Epithelial cell of esophagus (primary cell): ENCODE results near the gene ZNF793.
A peak's percentile ranks its signal among the peaks of the same experiment; 100 is the strongest.

Experiments
- DNase-seq: peaks from one replicate; pipeline ENCODE4 v3.0.0; 2010; ENCODE audit warnings: low read depth
- H3K4me3 ChIP-seq: 2 replicates; pipeline ENCODE4 v1.5.1; 2011; ENCODE audit warnings: mild to moderate bottlenecking, low read length, control low read depth
- TF ChIP-seq, protein P1 (sequence below): IDR thresholded peaks from 2 replicates; pipeline ENCODE4 v1.5.1; 2011; ENCODE audit warnings: low read depth, mild to moderate bottlenecking, low read length, control low read depth, inconsistent platforms; ENCODE audit not compliant: insufficient read depth; ENCODE audit errors: missing control alignments

The ZNF793 gene

DNA sequence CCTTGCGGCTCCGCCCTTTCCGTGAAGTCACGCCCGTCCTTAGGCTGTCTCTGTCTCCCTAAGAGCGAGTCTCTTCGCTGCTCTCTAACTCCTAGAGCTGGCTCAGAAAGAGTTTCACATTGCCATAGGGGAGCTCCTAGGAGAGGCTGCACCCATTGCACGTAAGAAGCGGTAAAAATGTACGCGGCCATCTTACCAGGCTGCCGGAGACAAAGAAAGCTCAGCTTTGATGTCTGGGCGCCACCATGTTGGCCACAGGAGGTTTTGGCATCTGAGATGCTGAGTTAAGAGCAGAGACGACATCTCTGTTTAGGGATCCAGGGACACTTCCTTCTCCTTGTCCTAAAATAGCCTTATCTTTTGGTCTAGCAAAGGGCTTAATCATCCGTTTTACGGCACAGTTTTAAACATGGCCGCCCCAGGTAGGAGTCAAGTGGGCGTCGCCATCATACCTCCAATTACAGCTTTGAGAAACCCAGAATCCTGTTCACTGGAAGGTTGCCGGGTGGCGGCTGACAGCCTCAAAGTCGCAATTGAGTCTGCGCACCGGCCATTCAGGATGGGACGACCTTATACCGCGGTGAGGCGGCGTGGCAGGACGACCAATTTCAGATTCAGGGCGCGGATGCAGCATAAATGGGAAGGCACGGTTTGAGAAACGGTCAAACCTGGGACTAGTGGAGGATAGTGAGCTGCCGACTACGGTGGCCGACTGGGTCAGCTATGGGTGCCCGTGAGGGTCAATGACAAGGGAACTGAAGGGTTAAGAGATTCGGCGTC is at the start of gene ZNF793:
TSS of gene ZNF793 (plus strand) at position 553 of the 780 bp plus-strand sequence. CDS start 16,501 bp downstream, outside the sequence.
- peak within 1 kb of the TSS; percentile 84 for H3K4me3 ChIP-seq
- TF ChIP-seq, protein P1, sequence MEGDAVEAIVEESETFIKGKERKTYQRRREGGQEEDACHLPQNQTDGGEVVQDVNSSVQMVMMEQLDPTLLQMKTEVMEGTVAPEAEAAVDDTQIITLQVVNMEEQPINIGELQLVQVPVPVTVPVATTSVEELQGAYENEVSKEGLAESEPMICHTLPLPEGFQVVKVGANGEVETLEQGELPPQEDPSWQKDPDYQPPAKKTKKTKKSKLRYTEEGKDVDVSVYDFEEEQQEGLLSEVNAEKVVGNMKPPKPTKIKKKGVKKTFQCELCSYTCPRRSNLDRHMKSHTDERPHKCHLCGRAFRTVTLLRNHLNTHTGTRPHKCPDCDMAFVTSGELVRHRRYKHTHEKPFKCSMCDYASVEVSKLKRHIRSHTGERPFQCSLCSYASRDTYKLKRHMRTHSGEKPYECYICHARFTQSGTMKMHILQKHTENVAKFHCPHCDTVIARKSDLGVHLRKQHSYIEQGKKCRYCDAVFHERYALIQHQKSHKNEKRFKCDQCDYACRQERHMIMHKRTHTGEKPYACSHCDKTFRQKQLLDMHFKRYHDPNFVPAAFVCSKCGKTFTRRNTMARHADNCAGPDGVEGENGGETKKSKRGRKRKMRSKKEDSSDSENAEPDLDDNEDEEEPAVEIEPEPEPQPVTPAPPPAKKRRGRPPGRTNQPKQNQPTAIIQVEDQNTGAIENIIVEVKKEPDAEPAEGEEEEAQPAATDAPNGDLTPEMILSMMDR, result no peak
- peak; percentile 90 for DNase-seq

DNA sequence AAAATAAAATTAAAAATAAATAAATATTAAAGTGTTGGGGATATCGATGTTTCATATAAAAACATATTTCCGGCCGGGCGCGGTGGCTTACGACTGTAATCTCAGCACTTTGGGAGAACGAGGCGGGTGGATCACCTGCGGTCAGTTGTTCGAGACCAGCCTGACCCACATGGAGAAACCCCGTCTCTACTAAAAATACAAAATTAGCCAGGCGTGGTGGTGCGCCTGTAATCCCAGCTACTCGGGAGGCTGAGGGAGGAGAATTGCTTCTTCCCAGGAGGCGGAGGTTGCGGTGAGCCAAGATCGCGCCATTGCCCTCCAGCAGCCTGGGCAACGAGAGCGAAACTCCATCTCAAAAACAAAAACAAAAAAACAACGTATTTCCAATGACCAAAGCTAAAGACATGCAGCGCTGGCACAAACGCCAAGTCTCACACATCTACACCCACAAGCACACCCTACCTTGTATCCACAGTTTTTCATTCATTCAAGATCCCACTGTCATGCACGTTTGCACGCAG is 40.4 kb upstream of the ZNF793 start:
- peak overlapping the region; percentile 58 for H3K4me3 ChIP-seq
- TF ChIP-seq, protein P1, result no peak
- DNase-seq, result no peak

DNA sequence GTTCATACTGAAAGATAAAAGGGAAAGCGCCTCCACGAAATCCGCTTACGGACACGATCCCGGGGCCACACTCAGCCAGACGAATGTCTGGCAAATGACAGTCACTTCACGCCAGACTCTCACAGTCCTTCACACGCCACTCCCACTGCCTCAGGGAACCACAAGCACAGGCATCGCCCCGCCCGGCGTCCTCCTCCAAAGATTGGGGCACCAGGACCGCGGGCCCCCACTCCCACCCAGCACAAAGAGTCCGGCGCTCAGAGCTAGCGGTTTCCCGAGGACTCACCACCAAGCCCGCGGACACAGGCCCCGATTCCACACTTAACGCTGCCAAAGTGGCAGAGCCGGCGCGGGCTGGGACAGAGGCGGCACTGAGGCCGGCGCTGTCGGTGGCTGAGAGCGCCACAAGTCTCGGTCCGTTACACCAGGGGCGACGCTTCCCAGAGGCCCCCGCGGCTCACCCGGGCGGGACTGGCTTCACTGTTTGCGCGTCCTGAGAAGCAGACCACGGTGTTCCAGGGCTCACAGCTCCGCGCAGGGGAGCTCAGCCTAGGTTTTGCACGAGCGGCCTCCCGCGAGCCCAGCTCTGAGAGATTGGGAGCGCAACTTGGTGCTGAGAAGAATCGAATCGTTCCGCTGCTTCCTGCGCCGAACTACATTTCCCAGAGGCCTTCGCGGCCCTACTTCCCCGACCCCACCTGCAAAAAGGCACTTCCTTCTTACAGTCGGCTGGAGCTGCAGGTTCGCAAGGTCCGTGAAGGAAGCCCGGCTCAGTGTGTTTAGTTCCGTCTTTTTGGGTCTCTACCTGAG is 39.7 kb upstream of the ZNF793 start, which contains the start of gene ZNF569:
TSS of gene ZNF569 (minus strand) at position 647 of the 810 bp plus-strand sequence. CDS start 22,523 bp downstream, outside the sequence.
- peak; percentile 96 for DNase-seq
- TF ChIP-seq, protein P1, result no peak
- H3K4me3 ChIP-seq, result peak within 1 kb of the TSS; percentile 90

DNA sequence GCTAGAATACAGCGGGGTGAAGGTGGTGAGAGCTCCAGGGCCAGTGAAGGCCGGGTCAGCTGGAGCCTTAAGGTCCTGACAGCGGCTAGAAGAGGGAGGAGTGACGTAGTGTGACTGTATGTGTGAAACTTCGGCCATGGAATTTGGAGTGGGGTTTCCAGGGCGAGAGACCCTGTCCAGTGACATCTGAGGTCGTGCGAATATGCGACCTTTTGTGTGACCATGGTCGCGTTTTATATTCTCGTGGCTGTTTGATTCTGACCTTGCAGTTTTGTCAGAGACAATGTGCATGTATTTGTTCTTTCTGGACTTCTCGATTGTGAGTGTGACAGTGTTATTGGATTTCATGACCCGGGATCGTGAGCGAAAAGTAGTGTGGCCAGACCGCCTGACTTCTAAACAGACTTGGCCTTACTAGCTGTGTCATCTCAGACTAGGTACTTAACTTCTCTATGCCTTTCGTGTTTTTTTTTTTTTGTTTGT is 39.1 kb upstream of the ZNF793 start:
- no peak for DNase-seq
- TF ChIP-seq, protein P1, result no peak
- peak overlapping the region; percentile 58 for H3K4me3 ChIP-seq

DNA sequence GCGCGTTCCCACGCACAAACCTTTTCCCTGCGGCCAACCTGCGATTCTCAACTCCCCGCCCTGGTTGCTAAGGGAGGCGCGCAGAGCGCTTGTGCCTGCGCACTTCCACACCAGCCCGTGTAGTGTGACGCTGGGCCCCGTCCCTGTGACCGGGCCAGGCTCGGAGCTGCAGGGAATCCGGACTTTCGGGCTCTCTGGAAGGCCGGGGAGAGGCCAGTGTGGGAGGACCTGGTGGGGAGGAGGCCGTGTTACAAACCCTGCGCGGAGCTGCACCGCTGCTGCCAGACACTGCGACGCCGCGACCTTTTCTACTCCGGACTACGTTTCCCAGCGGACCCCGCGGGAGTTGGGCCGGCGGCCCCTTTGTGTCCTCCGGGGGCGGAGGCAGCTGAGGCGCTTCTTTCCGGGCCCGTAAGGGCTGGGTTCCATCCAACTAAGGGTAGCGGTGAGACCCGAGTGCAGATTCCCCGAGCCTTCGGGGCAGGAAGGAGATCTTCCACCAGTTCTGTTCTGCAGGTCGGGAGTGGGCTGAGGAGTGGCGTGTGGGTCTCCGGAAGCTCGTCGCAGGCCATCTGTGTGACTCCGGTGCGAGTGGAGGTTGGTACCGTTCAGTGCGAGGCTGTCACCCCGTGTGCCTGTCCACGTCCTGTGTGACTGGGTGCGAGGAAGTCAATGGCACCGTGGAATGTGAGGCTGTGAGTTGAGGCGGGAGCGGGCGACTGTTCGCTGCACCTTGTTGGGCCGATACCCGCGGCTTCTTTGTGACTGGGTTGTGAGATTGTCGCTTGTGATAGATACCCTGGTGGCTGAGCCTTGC is 37.6 kb upstream of the ZNF793 start, which contains the start of gene ZNF570:
TSS of gene ZNF570 (plus strand) at position 396 of the 817 bp plus-strand sequence. CDS start 999 bp downstream, outside the sequence.
- TF ChIP-seq, protein P1, result no peak
- peak; percentile 89 for DNase-seq
- H3K4me3 ChIP-seq, result peak within 1 kb of the TSS; percentile 90

DNA sequence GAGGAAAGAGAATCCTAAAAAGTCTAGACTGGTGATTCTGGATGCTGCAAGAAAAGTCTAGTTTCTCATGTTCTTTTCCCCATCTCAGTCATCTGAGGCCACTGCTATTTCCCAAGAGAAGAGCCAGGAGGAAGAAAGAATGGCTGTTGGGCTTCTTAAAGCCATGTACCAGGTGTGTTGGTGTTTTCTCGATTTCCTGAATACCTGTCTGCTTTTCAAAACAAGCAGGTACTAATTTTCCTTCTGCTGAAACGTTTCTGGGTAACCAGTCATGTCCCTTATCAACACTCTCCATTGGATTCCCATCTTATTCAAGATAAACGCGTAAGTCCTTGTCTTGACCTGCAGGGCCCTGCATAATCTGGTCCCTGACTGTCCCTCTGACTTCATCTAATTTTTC is 36.5 kb upstream of the ZNF793 start:
- peak overlapping the region; percentile 90 for H3K4me3 ChIP-seq
- TF ChIP-seq, protein P1, result no peak
- DNase-seq, result no peak
